CD4-positive, alpha-beta T cell treated with Interleukin-17A for 4 hours (primary cell): Measurements from ENCODE around the gene LRRC75A.
"Not testable (repeated sequence)": the region's sequence is repeated elsewhere in the genome, so short reads cannot be mapped to it uniquely, and the experiment has no call there.

ENCODE experiments used
- DNase-seq: peaks from one replicate; pipeline ENCODE4 v3.0.0-alpha.2; 2020; ENCODE audit warnings: mixed read lengths

LRRC75A gene

GRCh38 chr17:16429083-16429482, 62.9 kb downstream of the LRRC75A start:
- no peak for DNase-seq

GRCh38 chr17:16428098-16428882, 63.7 kb downstream of the LRRC75A start:
- peak; percentile 53 for DNase-seq

- no peak for DNase-seq
Observed at GRCh38 chr17:16427020-16427419, 65.0 kb downstream of the LRRC75A start.

- DNase-seq = no peak
Observed at GRCh38 chr17:16425698-16426659, 66.0 kb downstream of the LRRC75A start.

- no peak for DNase-seq
Observed at GRCh38 chr17:16425202-16425601, 66.8 kb downstream of the LRRC75A start.

DNA sequence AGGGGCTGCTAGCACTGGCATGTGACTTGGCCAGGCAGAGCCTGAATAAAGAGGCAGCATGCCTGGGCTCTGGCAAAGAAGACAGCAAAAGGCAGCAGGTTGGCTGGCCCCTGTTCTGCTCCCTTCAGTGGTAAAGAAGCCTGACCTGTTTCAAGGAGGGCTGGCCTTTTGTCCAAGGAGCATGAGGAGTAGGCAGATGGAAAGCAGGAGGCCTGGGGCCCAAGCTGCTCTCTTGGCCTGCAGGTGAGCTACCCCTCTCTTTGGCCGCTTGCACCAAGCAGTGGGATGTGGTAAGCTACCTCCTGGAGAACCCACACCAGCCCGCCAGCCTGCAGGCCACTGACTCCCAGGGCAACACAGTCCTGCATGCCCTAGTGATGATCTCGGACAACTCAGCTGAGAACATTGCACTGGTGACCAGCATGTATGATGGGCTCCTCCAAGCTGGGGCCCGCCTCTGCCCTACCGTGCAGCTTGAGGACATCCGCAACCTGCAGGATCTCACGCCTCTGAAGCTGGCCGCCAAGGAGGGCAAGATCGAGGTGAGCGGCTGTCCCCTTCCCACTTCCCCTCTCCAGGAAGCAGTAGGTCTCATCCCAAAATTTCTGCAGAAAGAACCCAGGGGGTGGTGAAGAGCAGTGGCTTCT, 68.6 kb downstream of the LRRC75A start:
- DNase-seq = no peak

GRCh38 chr17:16422416-16422815, 69.6 kb downstream of the LRRC75A start:
- no peak for DNase-seq

DNA sequence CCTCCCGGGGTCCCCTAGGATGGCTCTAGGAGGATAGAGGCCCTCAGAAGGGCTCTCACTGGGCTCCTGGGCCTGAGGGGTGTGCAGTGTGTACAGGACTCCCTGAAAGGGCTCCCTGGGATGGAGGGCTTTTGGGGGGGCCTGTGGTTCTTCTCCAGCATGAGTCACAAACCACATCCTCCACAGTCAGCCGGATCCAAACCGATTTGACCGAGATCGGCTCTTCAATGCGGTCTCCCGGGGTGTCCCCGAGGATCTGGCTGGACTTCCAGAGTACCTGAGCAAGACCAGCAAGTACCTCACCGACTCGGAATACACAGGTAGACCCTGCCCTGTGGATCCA, 72.1 kb downstream of the LRRC75A start:
- DNase-seq = peak; percentile 65

DNA sequence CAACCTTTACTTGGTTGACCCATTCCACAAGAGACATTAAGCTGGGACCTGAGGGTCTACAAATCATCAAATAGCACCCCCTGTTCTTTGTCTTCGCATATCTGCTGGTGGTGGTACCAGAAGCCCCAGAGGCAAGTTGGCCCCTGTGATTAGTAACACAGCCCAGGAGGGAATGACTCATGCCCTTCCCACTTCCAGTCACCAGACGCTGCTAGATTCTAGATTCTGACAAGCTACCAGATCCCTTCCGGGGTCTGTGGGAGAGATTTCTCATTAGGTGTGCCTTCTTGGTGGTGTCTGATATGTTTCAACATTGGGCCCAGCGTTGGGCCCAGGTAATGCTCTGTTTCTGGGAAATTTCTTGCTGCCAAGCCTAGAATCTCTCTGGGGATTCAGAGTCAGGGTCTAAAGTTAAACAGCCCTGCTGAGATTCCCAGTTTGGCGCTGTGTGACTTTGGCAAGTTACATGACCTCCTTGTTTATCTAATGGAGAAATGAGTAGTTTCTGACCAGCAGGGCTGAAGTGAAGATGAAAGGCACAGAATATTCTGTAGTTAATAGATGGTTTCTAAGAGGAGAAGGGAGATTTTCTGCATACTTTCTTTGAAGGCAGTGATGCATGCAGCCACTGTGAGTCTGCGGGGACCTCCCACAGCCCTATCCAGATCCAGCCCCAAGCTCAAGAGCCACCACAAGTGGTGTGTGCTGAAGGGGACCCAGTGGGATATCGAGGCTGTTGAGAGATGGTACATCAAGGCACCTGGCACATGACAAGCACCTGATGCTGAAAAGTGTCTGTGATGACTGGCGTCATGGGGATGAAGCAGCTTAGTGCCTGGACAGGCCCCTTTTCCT, 72.7 kb downstream of the LRRC75A start:
- peak; percentile 69 for DNase-seq

DNA sequence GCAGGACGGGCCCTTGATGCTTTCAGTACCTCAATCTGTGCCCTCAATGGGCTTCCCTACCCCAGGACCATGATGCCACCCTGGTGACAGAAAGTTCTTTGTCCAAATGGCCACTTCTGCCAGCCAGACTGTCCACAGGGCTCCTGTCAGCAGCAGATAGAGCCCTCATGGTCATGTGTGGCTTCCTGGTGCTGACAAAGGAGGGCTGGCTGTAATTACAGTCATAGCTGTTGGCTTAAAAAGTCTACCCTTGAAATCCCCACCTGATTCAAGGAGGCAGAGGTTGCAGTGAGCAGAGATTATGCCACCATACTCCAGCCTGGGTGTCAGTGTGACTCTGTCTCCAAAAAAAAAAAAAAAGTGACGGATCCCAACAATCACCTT, 73.3 kb downstream of the LRRC75A start:
- no peak for DNase-seq

- no peak for DNase-seq
Observed at GRCh38 chr17:16417896-16418684, 73.9 kb downstream of the LRRC75A start.

DNA sequence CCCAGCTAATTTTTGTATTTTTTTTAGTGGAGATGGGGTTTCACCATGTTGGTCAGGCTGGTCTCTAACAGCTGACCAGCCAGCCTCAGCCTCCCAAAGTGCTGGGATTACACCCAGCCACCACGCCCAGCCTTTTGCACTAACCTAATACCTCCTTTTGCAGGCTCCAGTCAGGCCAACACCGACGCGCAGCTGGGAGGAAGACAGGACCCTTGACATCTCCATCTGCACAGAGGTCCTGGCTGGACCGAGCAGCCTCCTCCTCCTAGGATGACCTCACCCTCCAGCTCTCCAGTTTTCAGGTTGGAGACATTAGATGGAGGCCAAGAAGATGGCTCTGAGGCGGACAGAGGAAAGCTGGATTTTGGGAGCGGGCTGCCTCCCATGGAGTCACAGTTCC, 74.6 kb downstream of the LRRC75A start:
- no peak for DNase-seq

- peak; percentile 70 for DNase-seq
Observed at GRCh38 chr17:16415031-16415924, 76.7 kb downstream of the LRRC75A start, which contains the start of gene TRPV2. TSS of gene TRPV2 (plus strand) at chr17:16415571. CDS start at chr17:16417669, 2,098 bp downstream.

GRCh38 chr17:16407911-16408588, 83.9 kb downstream of the LRRC75A start:
- no peak for DNase-seq

- peak; percentile 18 for DNase-seq
Observed at GRCh38 chr17:16406742-16407674, 85.0 kb downstream of the LRRC75A start.

DNA sequence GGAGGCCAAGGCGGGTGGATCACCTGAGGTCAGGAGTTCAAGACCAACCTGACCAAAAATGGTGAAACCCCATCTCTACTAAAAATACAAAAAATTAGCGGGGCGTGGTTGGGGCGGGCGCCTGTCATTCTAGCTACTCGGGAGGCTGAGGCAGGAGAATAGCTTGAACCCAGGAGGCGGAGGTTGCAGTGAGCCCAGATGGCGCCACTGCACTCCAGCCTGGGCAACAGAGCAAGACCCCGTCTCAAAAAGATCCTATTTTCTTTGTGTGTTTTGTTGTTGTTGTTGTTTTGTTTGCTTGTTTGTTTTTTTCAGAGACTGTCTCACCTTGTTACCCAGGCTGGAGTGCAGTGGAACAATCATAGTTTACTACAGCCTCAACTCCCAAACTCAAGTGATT, 88.1 kb downstream of the LRRC75A start:
- not testable (repeated sequence) for DNase-seq

DNA sequence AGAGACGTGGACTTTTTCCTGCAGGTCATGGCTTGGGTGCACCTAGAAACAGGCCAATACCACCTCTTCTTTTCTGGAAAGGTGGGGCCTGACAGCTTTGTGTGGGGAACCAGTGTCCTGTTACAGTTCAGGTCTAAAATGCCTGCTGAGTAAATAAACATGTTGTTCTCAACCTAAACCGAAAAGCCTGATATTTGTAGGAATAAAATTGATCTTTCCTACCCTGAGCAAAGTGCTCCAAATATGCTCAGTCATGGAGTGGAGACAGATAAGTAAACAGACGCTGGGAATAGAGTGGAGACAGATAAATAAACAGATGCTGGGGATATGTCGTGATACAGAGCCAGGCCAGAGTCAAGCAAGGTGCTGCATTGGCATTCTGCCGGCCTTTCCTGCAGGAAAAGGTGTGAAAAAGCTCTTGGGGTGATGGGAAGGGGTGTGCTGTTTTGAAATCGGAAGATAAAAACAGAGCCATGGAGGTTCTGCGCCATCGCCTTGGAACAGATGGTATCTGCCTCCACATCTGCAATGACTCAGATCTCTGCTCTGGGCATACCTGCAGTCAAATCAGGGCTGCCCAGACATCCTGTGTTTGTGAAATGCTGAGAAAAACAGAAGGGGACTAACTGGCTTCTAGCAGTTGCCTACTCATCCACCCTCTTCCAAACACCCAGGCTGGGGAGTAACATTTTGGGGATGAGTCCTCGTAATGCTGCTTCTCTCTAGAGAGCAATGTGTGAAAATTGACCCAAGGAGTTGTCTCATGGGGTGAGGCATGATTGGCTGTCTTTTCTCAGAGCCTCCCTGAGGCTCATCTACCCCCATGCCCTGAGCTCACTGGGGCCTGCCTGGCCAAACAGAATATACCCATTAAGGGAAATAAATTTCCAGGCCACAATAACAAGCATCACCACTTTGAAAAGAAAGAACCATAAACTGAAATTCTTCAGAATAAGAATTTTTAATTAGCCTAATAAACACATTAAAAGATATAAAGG, 93.4 kb downstream of the LRRC75A start:
- DNase-seq = peak; percentile 34
